Kidney tubule cell (primary cell): ENCODE results near the gene GLOD4.
A peak's percentile ranks its signal among the peaks of the same experiment; 100 is the strongest.
"Not testable (repeated sequence)": the region's sequence is repeated elsewhere in the genome, so short reads cannot be mapped to it uniquely, and the experiment has no call there.

Experiments used
- DNase-seq: peaks from one replicate; pipeline ENCODE4 v3.0.0-alpha.2; 2018; ENCODE audit warnings: low spot score

The GLOD4 gene, protein sequence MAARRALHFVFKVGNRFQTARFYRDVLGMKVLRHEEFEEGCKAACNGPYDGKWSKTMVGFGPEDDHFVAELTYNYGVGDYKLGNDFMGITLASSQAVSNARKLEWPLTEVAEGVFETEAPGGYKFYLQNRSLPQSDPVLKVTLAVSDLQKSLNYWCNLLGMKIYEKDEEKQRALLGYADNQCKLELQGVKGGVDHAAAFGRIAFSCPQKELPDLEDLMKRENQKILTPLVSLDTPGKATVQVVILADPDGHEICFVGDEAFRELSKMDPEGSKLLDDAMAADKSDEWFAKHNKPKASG

DNA sequence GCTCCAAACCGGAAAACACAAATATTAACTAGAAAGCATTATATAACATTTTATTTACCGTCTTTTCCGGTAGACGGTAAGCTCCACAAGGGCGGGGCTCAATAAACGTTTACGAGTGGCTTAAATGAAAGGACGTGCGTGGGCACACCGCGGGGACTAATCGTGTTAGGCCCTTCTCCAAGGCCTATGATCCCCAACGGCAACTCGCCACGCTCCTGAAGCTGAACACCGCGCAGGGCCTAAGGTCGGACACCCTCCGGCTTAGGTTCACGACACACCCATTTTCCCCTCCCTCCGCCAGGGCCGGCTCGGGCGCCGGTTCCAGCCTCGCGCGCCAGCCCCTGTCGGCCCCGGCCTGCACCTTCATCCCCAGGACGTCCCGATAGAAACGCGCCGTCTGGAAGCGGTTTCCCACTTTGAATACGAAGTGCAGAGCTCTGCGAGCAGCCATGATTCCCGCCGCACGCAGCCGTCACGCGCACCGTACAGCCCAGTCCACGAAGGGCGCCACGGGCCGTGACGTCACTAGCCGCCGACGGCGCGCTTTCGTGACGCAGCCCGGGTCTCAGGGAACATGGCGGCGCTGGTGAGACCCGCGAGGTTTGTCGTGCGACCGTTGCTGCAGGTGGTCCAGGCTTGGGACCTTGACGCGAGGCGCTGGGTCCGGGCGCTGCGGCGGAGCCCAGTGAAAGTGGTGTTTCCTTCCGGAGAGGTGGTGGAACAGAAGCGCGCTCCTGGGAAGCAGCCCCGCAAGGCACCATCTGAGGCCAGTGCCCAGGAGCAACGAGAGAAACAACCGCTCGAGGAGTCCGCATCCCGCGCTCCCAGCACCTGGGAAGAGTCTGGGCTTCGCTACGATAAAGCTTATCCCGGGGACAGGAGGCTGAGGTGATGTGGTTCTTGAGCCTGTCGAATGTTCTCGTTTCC is at the start of gene GLOD4, which contains the start of gene MRM3:
GLOD4 (minus strand) TSS at position 476 of the 927 bp plus-strand sequence; CDS start at position 451, 25 bp downstream.
MRM3 (plus strand) TSS at position 549 of the 927 bp plus-strand sequence; CDS start at position 575, 26 bp downstream.
- peak; percentile 86 for DNase-seq

DNA sequence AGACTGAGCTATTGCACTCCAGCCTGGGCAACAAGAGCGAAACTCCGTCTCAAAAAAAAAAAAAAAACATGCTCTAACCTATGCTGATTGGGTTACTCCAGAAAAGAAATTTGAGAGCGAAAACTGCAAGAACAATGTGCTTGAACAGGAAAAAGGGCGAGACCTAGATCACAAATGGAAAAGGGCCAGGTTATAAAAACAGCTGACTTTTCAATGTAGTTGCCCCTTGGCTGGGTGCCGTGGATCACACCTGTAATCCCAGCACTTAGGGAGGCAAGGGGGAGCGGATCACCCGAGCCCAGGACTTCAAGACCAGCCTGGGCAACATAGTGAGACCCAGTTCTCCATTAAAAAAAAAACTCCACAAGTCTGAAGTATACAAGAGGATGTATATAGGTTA is 48.9 kb upstream of the GLOD4 start:
- no peak for DNase-seq

GRCh38 chr17:830381-830780 is 48.3 kb upstream of the GLOD4 start:
- no peak for DNase-seq

GRCh38 chr17:829614-830013 is 47.5 kb upstream of the GLOD4 start:
- DNase-seq, result not testable (repeated sequence)

GRCh38 chr17:828761-829160 is 46.7 kb upstream of the GLOD4 start:
- DNase-seq, result no peak

GRCh38 chr17:826778-827177 is 44.7 kb upstream of the GLOD4 start:
- no peak for DNase-seq

DNA sequence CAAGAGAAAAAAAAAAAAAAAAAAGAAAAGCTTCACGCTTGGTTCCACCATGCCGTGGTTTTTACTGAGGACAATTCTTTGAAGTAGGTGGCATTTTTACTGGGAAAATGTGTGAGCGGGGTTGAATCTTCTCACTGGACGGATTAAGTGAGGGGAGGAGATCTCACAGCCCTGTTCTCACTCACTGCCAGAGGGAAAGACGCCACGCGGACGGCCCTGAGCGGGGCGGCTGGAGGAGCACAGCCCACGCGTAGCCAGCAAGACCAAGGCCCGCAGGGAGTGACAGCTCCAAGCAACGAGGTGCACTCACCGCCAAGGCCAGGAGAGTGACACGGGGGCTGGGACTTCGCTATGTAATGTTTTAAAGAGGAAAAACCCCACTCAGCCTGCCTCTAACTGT is 43.1 kb upstream of the GLOD4 start:
- DNase-seq, result no peak

GRCh38 chr17:824378-824777 is 42.3 kb upstream of the GLOD4 start:
- no peak for DNase-seq

DNA sequence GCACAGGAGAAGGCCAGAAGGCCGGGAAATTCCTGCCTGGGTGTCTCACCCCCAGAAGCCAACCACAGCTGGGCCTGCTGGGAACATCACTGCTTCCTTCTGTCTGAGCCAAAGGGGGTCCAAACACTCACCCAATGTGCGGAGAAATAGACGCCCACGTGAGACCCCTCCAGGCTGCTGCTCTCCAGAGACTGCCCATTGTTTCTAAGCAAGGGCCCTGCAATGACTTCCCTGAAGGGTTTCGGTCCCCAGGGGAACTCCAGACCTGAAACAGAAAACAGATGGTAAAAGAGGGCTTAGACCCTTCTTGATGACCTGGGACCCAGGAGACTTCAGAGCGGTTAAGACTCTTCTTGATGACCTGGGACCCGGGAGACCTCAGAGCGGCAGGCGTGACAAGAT is 41.4 kb upstream of the GLOD4 start:
- no peak for DNase-seq

GRCh38 chr17:819251-819650 is 37.2 kb upstream of the GLOD4 start:
- DNase-seq, result no peak

- no peak for DNase-seq
Observed at GRCh38 chr17:814371-814770, 32.3 kb upstream of the GLOD4 start.

DNA sequence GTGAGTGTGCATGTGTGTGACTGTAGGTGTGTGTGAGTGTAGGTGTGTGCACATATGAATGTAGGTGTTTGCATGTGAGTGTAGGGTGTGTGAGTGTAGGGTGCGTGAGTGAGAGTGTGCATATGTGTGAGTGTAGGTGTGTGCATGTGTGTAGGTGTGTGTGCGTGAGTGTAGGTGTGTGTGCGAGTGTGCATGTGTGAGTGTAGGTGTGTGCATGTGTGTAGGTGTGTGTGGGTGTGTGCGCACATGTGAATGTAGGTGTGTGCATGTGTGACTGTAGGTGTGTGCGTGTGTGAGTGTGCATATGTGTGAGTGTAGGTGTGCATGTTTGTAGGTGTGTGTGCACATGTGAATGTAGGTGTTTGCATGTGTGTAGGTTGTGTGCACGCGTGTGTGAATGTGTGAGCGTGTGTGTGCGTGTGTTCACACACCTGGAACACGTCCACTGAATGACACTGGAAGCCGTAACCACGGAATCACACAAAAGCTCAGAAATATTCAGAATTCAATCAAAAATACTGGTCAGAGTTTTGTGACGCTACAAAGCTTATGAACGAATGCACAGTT is 30.6 kb upstream of the GLOD4 start:
- DNase-seq, result no peak

DNA sequence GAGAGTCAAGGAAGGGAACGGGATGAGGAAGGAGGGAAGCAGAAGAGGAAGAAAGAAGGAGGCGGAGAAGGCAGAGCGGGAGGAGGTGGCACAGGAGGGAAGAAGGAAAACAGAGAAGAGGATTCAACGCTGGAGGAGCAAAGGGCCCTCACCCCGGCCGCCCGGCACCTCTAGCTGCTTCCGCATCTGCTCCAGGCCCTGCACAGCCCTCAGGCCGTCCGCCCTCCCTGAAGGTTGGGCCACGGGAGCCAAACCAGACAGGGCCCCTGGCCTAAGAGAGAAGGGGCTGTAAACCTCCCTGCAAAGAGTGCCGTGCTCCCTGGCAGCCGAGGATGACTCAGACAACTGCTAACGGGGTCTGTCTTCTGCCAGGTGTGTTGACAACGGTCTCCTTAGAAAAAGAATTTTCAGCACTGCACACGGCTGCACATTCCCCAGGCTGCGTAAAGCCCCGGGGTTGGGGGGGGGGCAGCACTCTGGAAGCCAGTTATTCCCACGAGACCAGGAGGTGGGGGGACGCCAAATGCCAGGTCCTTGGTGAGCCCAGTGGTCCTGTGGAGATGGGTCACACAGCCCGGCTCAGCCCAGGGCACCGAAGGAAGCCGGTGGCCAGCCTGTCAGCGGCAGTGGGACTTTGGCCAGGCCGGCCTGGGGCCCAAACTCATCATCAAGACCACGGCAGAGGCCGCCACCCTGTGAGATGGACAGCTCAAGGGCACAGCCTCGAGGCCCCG is 29.1 kb upstream of the GLOD4 start:
- no peak for DNase-seq

DNA sequence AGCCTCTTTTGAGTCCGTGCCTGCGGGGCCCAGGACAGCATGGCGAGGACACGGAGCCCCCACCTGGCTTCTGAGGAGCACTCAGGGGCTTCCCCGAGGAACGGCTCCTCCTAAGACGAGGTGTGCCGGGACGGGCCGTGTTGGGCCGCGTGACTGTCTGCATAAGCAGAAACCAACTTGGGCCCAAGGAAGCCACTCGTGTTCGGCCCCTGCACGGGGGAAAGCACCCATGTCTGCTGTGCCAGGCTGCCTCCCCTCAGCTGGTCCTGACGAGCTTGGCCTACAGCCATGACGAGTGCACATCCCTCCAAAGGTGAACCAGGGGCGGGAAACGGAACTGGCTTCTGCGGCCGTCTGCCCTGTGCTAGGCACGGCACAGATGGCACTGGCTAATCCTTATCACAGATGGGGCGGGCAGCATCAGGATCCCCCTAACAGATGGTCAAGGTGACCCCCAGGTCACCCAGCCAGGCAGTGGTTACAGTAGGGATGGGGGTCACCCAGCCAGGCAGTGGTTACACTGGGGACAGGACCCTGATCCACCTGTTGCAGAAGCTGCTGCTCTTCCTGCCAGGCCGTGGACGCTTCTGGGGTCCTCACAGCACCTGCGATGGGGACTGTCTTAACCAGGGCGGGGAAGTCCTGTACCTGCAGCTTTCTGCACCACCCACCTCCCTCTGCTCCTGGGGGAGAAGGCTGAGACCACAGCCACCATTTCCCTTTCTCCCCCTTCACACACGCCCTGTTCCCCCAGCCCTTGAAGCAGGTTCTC is 25.6 kb upstream of the GLOD4 start:
- DNase-seq, result no peak

DNA sequence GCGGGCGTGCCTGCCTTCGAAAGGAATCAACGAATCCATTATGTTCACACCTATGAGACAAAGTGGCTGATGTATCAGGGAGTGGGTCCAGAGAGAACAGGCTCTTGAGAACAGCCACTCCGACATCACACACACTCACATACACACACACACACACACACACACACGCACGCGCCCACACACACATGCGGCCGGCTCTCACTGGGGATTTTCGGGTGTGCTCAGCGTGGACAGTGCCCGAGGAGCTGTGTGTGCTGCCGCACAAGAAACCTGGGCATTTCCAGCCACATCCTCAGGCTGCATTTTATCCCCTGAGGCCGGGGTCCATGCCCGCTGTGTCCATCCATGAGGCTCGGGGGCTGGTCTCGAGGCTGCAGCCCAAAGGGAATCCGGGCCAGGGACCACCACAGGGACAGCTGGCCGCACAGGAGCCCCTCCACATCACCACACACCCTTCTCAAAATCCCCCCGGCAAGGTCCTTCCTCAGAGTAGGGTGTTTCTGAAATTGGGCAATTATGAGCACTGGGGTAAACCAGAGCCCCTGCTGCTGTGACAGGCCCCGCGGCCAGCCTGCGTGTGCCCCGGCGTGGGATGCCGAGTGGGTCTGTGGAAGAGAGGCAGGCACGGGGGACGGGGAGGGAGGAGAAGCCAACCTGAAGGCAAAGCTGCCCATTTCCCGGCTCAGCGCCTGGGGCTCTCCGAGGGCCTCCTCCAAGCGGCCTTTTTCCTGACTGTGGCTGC is 24.9 kb upstream of the GLOD4 start:
- no peak for DNase-seq

DNA sequence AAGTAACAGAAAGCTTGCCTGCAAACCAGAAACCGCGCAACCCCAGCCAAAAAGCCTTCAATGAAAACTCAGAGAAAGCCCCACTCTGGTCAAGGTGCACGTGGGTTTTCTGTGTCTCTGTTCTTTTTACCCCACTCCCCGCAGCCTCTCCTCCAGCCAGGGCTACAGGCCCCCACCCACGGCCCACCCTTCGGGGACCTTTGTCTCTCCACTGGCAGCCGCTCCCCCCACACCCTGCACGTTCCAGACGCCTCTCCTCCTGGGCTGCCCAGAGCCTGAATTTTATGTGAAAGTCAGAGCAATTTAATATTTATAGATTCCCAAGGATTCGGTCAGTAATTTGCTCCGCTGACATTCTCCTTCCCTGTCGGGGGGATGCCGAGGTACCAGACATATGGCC is 24.3 kb upstream of the GLOD4 start:
- no peak for DNase-seq

DNA sequence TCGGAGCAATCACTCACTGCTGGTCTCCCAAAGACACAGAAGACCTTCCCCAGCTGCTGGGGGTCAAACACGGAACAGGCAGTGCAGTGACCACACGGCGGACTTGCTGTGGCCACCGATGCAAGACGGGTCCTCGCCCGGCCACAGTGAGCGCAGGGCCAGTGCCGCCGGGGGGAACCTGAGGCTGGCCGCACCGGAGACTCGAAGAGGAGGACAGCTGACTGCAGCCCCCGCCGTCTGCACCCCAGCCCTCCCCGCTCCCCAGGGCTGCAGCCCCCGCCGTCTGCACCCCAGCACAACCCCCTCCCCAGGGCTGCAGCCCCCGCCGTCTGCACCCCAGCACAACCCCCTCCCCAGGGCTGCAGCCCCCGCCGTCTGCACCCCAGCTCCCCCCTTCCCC is 23.8 kb upstream of the GLOD4 start:
- DNase-seq, result not testable (repeated sequence)

DNA sequence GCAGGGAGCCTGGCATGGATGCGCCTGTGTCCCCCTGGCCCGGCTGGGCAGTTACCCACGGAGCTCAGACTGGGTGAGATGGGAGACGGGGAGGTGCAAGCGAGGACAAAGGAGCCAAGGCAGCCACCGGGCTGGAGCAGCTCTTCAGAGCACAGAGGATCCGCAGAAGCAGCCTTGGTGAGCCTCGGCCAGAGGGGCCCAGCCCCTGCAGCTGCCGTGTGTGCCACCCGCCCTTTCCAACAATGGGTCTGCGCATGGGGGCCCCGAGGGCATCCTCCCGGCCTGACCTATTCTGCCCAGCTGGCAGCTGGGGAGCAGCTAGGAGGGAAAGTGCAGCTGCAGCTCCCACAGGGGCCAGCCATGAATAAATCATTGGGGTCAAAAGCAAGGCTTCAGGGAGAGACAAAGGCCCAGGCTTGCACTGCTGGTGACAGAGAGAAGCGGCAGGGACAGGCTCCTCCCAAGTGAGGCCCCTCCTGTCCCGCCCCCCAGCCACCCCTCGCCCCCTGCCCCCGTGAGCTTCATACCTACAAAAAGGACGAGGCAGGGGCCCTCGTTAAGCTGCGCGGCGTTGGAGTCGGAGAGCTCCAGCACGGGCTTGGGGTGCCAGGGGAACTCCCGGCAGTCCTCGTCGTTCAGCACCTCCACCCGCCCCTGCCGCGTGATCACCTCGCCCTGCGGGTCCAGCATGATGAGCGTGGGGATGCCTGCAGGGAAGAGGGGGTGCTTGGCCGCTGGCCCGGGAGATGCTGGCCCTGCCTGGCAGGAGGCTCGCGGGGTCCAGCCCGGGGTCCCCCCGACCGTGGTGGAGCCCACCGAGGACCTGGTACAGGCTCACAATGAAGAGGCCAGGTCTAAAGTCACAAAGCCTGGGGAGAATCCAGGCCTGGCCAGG is 22.7 kb upstream of the GLOD4 start:
- no peak for DNase-seq
